Dedifferentiated amniotic fluid mesenchymal stem cell (primary cell): ENCODE data around the gene TBC1D22A.
"Not testable (repeated sequence)": the region's sequence is repeated elsewhere in the genome, so short reads cannot be mapped to it uniquely, and the experiment has no call there.

Experiments
- DNase-seq: peaks from one replicate; pipeline ENCODE4 v3.0.0-alpha.2; 2016; ENCODE audit errors: extremely low spot score

TBC1D22A gene

DNA sequence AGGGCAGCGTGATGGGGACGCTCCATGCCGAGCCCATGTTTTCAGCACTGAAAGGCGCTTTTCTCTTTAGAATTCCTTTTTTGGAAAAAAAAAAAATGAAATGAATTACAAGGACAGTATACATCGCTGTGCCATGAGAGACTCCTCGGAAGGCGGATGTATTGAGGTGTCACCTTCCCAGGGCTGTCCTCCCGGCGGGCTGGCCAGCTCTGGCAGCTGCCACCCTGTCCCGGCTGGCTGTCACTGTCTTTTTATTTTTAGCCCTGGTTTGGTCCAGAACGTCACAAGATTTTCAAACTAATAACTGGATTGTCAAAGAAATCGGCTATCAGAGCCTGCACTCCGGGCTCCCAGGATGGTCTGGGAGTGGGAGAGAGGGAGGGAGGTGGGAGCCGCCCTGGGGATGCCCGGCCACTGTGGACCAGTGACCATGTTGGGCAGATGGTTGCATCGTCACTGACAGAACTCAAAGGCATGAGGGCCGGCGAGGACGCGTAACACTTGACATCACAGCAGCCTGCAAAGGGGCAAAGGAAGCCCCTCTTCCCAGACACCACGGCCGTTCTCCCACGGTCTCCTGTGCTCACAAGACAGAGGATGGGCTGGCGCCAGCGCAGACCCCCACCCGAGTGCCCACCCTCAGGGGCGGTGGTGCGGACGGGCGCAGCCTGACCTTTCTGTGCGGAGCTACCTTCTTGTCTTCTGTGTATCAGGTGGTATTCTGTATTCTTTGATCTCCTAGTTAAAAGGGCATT, 392.9 kb downstream of the TBC1D22A start:
- no peak for DNase-seq

DNA sequence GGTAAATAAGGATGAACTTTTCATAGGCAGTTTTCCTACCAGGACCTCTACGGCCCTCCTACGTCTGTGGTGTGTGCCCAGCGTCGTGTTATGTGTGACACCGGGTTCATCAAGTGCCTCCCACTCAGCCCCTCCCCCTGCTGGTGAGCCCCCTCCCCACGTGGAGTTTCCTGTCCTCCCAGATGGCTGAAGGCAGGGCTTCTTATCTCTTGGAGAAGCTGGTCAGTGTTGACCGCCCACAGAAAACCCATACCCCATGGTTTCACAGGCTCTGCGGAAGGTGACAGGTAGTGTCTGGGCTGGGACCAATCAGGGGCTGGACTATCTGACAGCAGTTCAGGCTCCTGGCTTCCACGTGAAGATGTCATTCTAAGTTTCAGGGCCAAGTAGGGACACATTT, 393.5 kb downstream of the TBC1D22A start:
- DNase-seq = no peak

DNA sequence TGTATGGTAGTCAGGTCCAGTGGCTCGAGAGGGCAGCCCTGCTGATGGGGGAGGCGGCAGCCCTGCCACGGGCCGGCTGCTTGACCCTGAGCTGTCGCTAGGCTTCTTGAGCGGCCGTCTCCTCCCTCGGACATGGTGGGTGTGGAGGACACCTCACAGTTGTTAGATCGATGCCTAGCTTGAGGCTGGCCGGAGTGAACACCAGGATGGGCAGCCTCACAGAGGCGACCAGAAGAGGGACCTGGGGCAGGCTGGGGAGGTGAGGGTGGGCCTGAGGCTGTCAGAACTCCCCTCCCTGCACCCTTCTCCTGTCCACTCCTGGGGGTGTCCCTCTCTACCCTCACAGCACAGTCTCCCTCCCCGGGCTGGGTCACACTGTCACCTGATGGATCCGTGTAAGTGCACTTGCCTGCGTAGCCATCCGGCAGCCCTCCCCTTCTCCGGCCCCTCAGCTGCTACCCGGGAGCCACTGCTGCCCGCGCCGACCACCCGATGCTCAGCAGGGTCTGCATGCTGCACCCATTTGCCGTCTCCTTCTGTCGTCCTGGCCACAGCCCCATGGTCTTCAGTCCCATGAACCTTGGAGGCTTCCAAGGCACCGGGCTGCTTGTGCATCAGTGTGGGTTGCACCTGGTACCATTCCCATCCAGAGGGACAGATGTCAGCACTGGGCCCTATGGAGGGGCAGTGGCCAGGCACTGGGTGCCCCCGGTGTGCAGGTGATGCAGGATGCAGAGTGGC, 394.1 kb downstream of the TBC1D22A start:
- no peak for DNase-seq

DNA sequence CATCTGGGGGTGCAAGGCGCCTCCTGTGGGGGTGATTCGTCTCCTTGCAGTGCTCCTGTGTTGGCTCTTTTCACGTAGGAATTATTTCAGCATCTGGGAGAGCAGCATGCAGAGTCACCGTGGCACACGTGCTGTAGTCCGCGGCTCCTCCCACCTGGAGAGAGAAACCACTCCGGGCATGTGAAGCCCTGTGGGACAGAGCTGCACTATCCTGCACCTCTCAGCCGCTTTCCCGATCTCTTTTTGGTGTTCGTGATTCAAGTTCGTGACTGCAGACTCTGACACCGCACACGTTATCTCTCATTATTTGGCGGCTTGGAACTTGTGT, 394.6 kb downstream of the TBC1D22A start:
- no peak for DNase-seq

DNA sequence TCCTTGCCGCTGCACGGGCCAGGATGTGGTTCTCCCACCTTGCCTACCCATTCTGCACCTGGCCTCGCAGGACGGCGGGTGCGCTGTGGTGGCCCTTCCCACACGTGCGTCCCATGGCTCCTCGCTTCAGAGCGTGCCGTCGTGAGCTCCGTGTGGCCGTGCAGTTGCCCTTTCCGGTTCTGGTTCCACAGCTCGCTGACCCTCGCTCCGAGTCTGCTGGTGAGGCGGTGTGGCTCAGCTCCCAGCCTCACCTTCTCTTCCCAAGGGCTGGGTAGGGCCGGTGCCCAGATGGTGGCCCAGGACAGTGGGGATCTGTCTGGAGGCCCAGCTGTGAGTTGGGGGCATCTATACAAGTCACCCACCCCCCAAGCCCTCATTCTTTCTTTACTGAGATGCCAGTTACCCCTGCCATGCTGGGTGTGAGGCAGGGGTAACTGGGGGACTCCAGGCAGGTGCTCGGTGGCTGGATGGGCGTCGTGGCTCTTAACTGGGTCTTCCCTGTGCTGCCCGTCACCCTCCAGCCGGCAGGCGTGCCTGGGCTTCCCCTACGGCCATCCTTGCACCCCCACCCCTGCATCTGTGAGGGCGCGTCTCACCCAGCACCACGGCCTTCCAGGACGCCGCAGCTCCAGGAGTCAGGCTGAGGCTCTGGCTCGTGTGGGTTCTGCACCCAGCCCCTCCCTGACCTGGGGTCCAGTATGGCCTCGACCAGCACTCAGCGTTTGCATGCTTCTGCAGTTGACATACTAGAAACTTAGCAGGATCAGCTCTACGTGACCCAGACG, 395.2 kb downstream of the TBC1D22A start:
- no peak for DNase-seq

DNA sequence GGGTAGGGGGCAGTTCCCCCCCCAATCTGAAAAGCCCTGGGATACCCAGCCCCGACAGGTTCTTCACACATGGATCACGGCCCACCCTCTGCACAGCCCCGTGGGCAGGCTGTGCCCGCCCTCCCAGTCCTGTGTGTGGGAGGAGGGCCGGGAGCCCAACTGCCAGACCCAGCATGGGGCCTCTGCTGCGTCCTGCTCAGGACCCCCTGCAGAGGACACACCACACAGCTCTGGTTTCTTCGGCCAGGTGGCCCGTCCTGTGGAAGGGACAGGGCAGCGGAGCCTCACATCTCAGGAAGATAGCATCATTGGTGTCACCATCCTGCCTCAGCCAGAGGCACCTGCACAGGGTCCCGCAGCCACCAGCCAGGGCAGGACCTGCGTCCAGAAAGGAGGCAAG, 396.0 kb downstream of the TBC1D22A start:
- DNase-seq = no peak

DNA sequence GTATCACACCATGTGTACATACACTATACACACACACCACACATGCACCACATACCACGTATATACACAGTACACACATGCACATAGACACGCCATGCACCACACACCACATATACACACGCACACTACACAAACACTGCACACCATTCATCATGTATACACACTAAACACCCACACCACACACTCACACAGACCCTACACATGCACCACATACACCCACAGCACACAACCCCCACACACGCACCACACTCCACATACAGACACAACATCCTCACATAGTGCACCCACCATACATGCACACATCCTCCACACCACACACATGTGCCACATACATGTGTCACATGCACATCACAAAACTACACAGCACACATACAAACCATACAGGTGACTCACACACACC, 397.1 kb downstream of the TBC1D22A start:
- DNase-seq = no peak

DNA sequence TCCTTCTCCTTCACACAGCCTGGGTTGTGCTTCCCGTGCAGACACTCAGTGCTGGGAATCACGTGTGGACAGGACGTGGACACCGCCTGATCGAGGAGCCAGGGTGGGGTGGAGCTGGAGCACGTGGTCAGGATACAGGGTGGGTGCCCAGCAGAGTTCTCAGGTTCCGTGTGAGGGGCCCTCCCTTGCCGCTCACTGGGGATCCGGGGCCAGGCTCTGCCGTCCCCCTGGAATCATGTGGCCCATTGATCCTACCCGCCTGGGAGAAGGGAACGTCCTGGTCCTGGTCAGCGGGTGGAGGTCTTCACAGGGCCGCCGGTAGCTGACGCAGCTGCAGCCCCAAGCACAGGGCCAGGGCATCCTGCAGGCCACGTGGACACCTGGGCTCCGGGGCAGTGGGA, 397.7 kb downstream of the TBC1D22A start:
- DNase-seq = no peak

DNA sequence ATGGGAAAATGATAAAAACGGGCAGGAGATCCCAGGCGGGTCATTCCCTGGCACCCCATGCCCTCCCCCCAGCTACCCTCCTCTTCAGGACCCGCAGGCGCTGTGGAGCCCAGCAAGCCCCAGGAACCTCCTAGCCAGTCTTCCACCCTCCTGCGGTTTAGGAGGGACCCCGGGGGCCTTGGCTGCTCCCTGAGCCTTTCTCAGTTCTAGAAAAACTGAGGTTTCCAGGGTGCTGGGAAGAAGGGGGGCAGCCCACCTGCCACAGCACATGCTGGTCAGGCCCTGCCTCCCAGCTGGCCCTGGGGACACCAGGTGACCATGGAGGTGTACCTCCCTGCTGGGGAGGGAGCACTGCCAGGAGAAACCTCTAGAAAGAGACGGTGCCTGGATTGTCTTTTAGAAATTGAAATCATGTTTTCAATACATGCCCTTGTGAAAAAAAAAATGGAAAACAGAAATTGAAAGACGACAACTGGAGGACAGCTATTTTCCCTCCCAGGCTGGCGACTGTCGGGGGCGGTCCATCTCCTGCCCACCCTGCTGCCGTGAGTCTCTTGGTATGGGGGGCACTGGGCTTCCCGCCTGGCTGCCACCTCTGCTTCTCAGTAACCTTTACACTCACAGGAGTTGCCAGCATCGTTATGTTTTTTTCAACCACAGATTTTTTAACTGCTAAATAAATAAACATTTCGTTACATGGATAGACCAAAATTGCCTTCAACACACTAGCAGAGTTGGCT, 398.5 kb downstream of the TBC1D22A start:
- DNase-seq = no peak

DNA sequence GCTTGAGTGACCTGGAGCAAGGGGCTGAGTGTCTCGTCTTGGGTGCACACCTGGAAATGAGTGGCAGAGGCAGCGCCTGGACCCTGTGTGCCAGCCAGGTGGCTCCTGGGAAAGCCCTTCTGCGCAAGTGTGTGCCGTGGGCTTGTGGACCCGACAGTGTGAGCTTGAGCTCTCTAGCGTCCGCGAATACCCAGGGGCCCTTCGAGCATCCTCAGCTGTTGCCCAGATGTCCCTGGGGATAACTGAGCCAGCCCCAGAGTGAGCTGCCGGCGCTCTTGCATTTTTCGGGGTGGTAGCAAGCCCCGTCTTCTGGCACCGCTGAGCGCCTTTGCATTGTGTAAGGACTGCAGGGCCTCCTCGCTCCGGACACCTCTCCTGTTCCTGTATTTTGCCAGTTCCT, 399.2 kb downstream of the TBC1D22A start:
- no peak for DNase-seq

DNA sequence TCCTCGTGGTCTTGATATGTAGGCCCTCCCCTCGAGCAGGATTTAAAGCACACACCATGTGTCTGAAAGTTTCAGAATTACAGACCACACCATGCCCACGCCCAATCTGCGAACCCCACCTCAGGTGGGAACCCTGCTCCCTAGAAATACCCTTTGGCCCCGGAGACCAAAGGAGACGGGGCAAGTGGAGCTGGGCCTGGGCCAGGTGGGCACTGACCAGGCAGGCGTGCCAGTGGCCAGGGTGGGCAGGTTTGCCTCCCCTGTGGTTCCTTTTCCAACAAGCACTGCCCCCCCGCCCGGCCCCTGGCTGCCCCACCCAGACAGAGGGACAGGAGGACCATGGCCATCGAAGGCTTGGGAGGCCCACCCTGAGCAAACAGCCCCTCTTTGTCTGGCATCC, 400.4 kb downstream of the TBC1D22A start:
- DNase-seq = no peak

DNA sequence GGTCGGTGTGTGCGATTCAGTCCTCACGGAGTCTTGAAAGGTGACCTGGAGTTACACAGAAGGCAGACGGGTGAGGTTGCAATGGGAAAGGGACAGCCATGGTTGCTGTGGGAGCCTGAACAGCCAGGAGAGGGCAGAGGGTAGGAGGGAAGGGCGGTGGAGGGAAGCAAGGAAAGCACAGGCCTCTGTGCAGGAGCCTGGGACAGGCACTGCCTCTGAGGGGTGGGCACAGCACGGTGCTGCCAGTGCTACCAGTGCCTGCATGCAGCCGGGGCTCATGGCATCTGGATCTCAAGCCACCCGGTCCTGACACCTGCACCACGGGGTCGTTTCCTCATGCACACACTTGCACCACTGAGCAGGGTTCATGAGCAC, 401.0 kb downstream of the TBC1D22A start:
- no peak for DNase-seq

DNA sequence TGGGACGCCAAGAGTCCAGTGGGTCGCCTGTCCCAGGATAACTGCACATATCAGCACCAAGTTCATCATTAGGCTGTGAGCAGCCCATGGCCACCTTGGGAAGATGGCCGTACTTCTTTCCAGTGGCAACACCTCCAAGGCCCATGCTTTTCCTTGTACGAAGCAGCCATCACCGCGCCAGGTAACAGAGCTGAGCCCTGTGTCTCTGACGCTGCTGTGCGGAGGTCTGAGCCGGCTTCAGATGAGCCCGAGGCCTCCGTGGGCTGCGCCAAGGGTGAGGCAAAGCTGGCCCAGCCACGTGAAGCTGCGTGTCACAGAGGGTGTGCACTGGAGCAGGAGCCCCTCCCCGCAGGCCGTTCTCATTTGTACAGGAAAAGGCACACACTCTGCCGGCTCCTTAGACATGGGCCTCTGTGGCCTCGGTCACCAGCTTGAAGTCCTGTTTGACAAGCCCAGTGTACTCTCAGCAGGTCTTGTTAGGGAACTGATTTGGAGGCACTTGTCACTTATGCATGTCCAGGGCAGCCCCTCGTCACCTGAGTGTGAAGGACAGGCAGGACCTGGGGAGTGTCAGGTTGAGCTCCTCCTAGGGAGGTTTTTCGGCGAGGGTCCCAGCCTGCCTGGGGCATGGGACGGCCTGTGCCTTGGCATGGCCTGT, 401.5 kb downstream of the TBC1D22A start:
- no peak for DNase-seq

DNA sequence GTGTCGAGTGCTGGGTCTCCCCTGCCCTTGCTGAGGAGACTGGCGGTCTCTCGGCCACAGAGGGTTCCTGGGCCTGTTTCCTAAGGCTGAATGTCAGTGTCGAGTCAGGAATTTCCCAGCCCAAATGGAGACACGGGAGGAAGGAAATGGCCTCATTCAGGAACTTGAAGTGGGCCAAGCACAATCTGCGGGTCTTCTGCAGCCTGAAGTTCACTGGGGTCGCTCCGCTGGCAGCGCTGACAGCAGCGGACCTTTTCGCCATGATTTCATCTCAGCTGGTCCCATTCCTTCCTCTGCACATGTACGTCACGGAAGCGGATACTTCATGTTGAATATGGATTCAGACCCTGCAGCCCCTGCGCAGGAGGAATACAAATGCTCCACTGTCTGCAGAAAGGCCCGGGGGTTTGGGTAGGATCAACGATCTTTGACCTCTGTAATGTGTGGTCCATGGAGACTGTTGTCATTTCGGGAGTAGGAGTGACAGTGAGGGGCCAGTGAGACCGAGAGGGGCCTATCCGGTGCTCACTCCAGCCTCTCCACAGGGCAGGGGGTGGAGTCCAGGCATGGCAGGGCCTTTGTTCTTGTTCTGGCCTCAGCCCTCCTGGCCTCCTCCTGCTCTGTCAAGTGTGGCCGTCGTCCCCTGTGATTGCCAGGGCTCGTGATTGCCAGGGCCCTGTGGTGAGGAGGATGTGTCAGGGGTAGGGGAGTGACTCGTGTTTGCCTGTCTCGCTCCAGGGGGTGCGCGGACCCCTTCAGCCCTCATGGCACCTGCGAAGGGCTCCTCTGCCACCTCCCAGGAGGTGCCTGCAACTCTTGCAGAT, 402.3 kb downstream of the TBC1D22A start:
- no peak for DNase-seq

DNA sequence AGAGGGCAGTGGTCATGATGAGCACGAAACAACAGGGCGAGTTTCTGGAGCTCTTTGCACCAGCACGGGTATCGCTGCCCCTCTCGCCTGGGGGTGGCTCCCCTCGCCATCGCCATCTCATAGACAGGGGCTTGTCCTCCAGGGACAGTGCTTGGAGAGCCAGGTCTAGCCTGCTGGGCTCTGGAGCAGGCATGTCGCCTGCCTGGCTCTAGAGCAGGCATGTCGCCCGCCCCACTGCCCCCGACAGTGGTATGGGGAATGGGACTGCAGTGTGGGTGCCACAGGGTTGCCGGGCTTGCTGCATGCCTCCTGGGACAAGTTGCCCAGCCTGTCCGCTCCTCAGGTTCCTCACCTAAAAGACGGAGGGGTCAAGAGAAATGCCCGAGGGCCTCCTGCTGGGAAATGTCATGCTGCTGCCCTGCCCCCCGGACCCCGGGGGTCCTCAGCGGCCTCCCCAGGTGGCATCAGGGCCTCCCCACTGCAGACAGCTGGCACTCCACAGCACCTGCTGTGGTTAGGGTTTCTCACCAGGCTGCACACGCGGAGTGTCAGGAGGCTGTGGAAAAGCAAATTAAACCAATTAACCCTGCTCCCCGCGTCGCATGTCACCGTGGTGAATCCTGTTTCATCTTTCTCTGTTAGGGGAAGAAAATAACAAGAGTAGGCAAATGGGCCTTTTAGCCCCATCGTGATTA, 403.0 kb downstream of the TBC1D22A start:
- no peak for DNase-seq

DNA sequence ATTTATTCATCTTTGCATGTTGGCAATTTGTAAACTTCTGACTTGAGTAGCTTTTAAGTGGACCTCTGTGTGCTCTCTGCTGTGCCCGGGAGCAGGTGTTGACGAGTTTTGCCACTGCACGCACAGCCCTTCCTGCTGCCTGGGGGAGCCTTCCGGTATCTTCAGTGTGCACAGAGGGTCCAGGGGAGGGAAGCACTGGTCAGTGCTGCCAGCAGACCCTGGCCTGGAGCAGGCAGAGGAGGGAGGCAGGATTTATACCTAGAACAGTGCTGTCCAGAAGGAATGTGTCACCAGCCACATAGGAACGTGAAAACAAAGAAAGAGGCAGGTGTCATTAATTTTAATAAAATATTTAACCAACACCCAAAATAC, 403.6 kb downstream of the TBC1D22A start:
- no peak for DNase-seq

DNA sequence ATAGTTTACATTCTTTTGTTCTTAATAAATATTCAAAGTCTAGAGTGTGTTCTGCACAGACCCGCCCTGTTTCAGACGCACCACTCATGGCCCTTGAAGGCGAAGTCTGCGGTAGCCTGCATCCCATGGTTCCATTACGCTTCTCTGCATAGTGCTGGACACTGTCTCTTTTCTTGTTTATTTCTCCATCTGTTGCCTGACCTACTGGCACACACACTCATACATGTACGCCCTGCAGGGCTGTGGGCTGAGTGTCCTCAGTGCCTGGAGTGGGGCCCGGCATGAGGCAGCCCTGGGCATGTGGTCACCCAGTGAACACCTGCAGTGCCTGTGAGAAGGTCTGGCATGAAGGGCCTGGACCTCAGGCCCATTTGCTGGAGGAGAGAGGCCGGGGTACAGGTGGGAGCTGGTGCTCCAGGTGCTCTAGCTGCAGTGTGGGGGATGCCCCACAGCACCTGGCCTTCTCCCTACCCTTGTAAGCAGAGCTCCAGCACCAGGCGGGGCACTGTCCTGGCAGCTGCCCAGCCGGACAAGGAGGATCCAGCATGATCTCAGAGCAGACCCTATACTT, 404.1 kb downstream of the TBC1D22A start:
- DNase-seq = no peak

DNA sequence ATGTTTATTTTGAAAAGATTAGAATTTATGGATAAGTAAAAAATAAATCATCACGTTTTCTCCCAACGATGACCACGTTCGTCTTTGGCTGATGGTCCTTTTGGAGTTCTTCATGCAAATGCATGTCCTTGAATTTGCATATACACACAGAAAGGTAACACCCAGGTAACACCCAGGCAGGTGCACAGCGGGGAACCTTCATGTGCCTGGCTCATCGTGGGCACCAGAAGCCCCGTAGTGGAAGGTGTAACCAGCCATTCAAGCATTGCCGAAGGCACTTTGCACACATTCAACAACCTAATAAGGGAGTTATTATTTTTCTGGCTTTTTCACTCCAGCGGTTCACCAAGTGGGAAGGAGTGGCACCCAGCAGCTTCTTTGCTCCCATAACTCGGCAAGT, 404.6 kb downstream of the TBC1D22A start:
- no peak for DNase-seq

DNA sequence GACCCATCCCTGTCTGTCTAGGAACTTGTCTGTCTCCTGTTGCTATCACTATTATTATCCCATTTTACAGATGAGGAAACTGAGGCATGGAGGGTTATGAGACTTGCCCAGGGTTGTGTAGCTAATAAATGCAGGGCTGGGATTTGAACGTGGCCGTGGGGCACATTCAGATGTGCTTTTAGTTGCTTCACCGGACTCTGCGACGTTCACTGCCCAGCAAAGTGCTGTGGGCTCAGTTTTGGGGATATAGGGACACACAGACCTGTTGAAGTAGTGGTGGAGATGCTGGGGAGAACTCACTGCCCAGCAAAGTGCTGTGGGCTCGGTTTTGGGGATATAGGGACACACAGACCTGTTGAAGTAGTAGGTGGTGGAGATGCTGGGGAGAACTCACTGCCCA, 405.5 kb downstream of the TBC1D22A start:
- not testable (repeated sequence) for DNase-seq

DNA sequence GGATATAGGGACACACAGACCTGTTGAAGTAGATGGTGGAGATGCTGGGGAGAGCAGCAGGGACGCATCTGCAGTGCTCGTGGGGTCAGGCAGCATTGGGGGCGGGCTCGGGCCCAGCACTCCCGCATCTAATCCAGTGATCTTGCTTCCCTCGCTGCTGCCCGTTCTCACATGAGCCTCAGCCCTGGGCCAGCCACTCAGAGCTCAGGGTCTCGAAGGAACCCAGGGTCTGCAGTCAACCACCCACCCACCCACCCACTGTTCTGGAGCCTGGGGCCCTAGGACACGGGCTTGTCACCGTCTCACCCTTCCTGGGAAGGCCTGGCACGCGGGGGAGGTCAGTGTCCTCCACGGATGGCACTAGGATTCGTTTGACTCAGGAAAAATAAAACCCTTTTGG, 406.0 kb downstream of the TBC1D22A start:
- no peak for DNase-seq
